Measurements from ENCODE around the gene ARL6IP5. TPM values are rescaled to one million over a fixed set of nuclear protein-coding genes. Genes with fewer than 3 reads are reported as not detected.

The ARL6IP5 gene
- total RNA-seq, 2 experiments from 2014 or later, result 58.0 to 65.2 TPM

- Mint-ChIP-seq H3K4me1 (ENCODE audit: low read depth) (no peaks in the 10 kb centered on the region), H3K4me3 (no peak overlapping the region), H3K27ac (no peak overlapping the region), H3K36me3 (ENCODE audit: low read depth) (no peaks in the 10 kb centered on the region), H3K9me3 (no peaks in the 10 kb centered on the region), H3K27me3 (no peaks in the 10 kb centered on the region)
- Histone ChIP-seq H3K27me3 (ENCODE audit: control insufficient read depth in 1 of 2, insufficient read depth in 2 of 2, low read length in 2 of 2) (no peaks in the 10 kb centered on the region), H3K4me1 (ENCODE audit: insufficient read depth, low read length) (no peaks in the 10 kb centered on the region), H3K36me3 (ENCODE audit: insufficient read depth, low read length) (no peaks in the 10 kb centered on the region), H3K4me3 (ENCODE audit: low read length) (no peak overlapping the region), H3K27ac (ENCODE audit: low read depth in 1 of 2, low read length in 2 of 2) (no peak overlapping the region), H3K9me3 (ENCODE audit: control insufficient read depth in 1 of 2, insufficient read depth in 1 of 2, low read length in 2 of 2) (no peaks in the 10 kb centered on the region)
- no peak for DNase-seq
- POLR2A ChIA-PET, result no interaction called here
- no peak for TF ChIP-seq CTCF (IDR thresholded peaks at IDR 0.05)
- intact Hi-C loops (cut with DNase I, micrococcal nuclease), result no loop called here
- no peak for ATAC-seq (ENCODE audit: poor library complexity)
- CTCF ChIA-PET, result interaction anchor here (0.6 to 1.6 kb wide), 2 partner anchors 8 to 129 kb away, joined by 3 to 4 read pairs; no protein-coding TSS in a partner anchor
These were observed 43.8 kb downstream of the ARL6IP5 start for GRCh38 chr3:69128509-69128908.

GRCh38 chr3:69129531-69129930 lies 44.8 kb downstream of the ARL6IP5 start:
- ChIA-PET POLR2A (no interaction called here), CTCF (interaction anchor here (1.6 kb wide), 1 partner anchor 9 kb away, joined by 4 read pairs; no protein-coding TSS in a partner anchor)
- H3K9me3 Mint-ChIP-seq, result no peaks in the 10 kb centered on the region
- ATAC-seq (ENCODE audit: poor library complexity) (no peak), DNase-seq (no peak)
- H3K27me3 Mint-ChIP-seq, result no peaks in the 10 kb centered on the region
- Histone ChIP-seq H3K27ac (ENCODE audit: low read depth in 1 of 2, low read length in 2 of 2) (no peak overlapping the region), H3K27me3 (ENCODE audit: control insufficient read depth in 1 of 2, insufficient read depth in 2 of 2, low read length in 2 of 2) (no peaks in the 10 kb centered on the region), H3K4me3 (ENCODE audit: low read length) (no peak overlapping the region), H3K4me1 (ENCODE audit: insufficient read depth, low read length) (no peaks in the 10 kb centered on the region), H3K36me3 (ENCODE audit: insufficient read depth, low read length) (no peaks in the 10 kb centered on the region), H3K9me3 (ENCODE audit: control insufficient read depth in 1 of 2, insufficient read depth in 1 of 2, low read length in 2 of 2) (no peaks in the 10 kb centered on the region)
- no peak overlapping the region for H3K4me3 Mint-ChIP-seq
- H3K27ac Mint-ChIP-seq, result no peak overlapping the region
- no peaks in the 10 kb centered on the region for H3K36me3 Mint-ChIP-seq (ENCODE audit: low read depth)
- intact Hi-C loops (cut with DNase I, micrococcal nuclease), result no loop called here
- no peak for TF ChIP-seq CTCF (IDR thresholded peaks at IDR 0.05)
- no peaks in the 10 kb centered on the region for H3K4me1 Mint-ChIP-seq (ENCODE audit: low read depth)

- CTCF ChIA-PET, result no interaction called here
- Histone ChIP-seq H3K27ac (ENCODE audit: low read depth in 1 of 2, low read length in 2 of 2) (no peak overlapping the region), H3K9me3 (ENCODE audit: control insufficient read depth in 1 of 2, insufficient read depth in 1 of 2, low read length in 2 of 2) (no peaks in the 10 kb centered on the region), H3K4me3 (ENCODE audit: low read length) (no peak overlapping the region), H3K36me3 (ENCODE audit: insufficient read depth, low read length) (no peaks in the 10 kb centered on the region), H3K27me3 (ENCODE audit: control insufficient read depth in 1 of 2, insufficient read depth in 2 of 2, low read length in 2 of 2) (no peaks in the 10 kb centered on the region), H3K4me1 (ENCODE audit: insufficient read depth, low read length) (no peaks in the 10 kb centered on the region)
- Mint-ChIP-seq H3K27ac (no peak overlapping the region), H3K36me3 (ENCODE audit: low read depth) (no peaks in the 10 kb centered on the region), H3K27me3 (no peaks in the 10 kb centered on the region), H3K9me3 (no peaks in the 10 kb centered on the region), H3K4me3 (no peak overlapping the region), H3K4me1 (ENCODE audit: low read depth) (no peaks in the 10 kb centered on the region)
- no peak for ATAC-seq (ENCODE audit: poor library complexity)
- POLR2A ChIA-PET, result no interaction called here
- no peak for DNase-seq
- intact Hi-C loops (cut with DNase I, micrococcal nuclease), result no loop called here
- no peak for TF ChIP-seq CTCF (IDR thresholded peaks at IDR 0.05)
These were observed 46.0 kb downstream of the ARL6IP5 start for GRCh38 chr3:69130689-69131088.
